Activated naive CD8-positive, alpha-beta T cell treated with anti-CD3 and anti-CD28 coated beads, Interleukin-2, amount 50 U/mL, for 24 hours (primary cell): ENCODE data around the gene SDF4.

Experiments used
- ATAC-seq: fragments of 150-1000 bp; cut with Tn5 transposase; one replicate; pipeline ENCODE4 v1.10.0; 2021
- DNase-seq: peaks from one replicate; pipeline ENCODE4 v3.0.0; 2021
- H3K27ac Mint-ChIP-seq: one replicate; pipeline ENCODE4 v1.8.0; 2021; ENCODE audit warnings: mild to moderate bottlenecking, mixed read lengths
- H3K27me3 Mint-ChIP-seq: one replicate; pipeline ENCODE4 v1.8.0; 2021; ENCODE audit warnings: mixed read lengths
- H3K36me3 Mint-ChIP-seq: one replicate; pipeline ENCODE4 v1.8.0; 2021; ENCODE audit warnings: low read depth, mixed read lengths
- H3K4me1 Mint-ChIP-seq: one replicate; pipeline ENCODE4 v1.8.0; 2021; ENCODE audit warnings: mixed read lengths
- H3K4me3 Mint-ChIP-seq: one replicate; pipeline ENCODE4 v1.8.0; 2021; ENCODE audit warnings: mild to moderate bottlenecking, moderate library complexity, mixed read lengths
- H3K9me3 Mint-ChIP-seq: one replicate; pipeline ENCODE4 v1.8.0; 2021; ENCODE audit warnings: mixed read lengths

SDF4 gene

GRCh38 chr1:1267488-1268283, 35.9 kb upstream of the SDF4 start:
- ATAC-seq (no peak), DNase-seq (no peak)
- Mint-ChIP-seq H3K36me3 (peaks cover 33% of the 10 kb centered on the region), H3K27me3 (no peaks in the 10 kb centered on the region), H3K9me3 (no peaks in the 10 kb centered on the region), H3K4me3 (no peak overlapping the region), H3K27ac (no peak overlapping the region), H3K4me1 (peaks cover 33% of the 10 kb centered on the region)

DNA sequence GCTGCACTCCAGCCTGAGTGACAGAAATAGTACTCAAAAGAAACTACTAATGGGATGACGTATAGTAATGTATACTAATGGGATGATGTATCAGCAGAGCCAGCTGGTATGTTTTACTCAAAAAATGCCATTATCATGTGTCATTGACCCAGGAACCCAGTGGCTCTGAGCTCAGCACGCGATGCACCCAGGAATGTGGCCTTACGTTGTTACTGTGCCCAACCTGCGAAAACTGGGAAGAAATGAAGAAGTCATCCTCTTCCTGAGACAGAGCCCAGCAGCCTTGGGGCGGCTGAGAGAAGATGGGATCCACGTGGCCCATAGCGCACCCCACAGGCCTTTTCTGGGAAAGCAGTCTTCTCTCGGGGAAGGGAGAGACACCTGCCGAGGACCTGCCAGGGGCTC, 33.1 kb upstream of the SDF4 start:
- no peaks in the 10 kb centered on the region for H3K27me3 Mint-ChIP-seq
- DNase-seq = no peak
- no peak for ATAC-seq
- peaks cover 8% of the 10 kb centered on the region for H3K4me1 Mint-ChIP-seq
- peaks cover 28% of the 10 kb centered on the region for H3K36me3 Mint-ChIP-seq
- H3K4me3 Mint-ChIP-seq = no peak overlapping the region
- H3K27ac Mint-ChIP-seq = no peak overlapping the region
- no peaks in the 10 kb centered on the region for H3K9me3 Mint-ChIP-seq

DNA sequence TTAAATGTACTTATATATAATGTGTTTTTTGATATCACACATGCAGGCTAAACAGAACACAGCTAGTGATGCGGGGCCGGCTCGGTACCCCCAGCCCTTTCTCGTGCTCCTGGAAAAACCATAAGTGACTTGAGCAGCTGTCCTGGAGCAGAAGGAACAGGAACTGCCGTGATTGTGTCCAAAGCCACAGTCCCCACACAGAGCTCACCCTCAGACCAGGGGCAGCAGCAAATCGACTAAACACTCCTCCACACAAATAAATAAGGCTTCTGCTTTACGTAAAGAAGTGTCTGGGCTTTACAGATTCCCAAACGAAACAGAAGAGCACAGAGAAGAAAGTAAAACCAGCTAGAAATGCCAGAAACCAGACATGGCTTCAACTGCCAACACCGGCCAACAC, 32.2 kb upstream of the SDF4 start:
- Mint-ChIP-seq H3K36me3 (peaks cover 30% of the 10 kb centered on the region), H3K27me3 (no peaks in the 10 kb centered on the region), H3K4me1 (peaks cover 5% of the 10 kb centered on the region), H3K4me3 (no peak overlapping the region), H3K9me3 (no peaks in the 10 kb centered on the region), H3K27ac (no peak overlapping the region)
- no peak for ATAC-seq
- DNase-seq = no peak

- Mint-ChIP-seq H3K36me3 (peaks cover 34% of the 10 kb centered on the region), H3K4me1 (peaks cover 2% of the 10 kb centered on the region), H3K27ac (no peak overlapping the region), H3K27me3 (no peaks in the 10 kb centered on the region), H3K4me3 (no peak overlapping the region), H3K9me3 (no peaks in the 10 kb centered on the region)
- DNase-seq = no peak
- no peak for ATAC-seq
Observed at GRCh38 chr1:1262758-1263157, 31.0 kb upstream of the SDF4 start.

- Mint-ChIP-seq H3K27ac (no peak overlapping the region), H3K27me3 (no peaks in the 10 kb centered on the region), H3K9me3 (no peaks in the 10 kb centered on the region), H3K4me3 (no peak overlapping the region), H3K36me3 (peaks cover 34% of the 10 kb centered on the region), H3K4me1 (peaks cover 2% of the 10 kb centered on the region)
- no peak for ATAC-seq
- no peak for DNase-seq
Observed at GRCh38 chr1:1262071-1262470, 30.3 kb upstream of the SDF4 start.

DNA sequence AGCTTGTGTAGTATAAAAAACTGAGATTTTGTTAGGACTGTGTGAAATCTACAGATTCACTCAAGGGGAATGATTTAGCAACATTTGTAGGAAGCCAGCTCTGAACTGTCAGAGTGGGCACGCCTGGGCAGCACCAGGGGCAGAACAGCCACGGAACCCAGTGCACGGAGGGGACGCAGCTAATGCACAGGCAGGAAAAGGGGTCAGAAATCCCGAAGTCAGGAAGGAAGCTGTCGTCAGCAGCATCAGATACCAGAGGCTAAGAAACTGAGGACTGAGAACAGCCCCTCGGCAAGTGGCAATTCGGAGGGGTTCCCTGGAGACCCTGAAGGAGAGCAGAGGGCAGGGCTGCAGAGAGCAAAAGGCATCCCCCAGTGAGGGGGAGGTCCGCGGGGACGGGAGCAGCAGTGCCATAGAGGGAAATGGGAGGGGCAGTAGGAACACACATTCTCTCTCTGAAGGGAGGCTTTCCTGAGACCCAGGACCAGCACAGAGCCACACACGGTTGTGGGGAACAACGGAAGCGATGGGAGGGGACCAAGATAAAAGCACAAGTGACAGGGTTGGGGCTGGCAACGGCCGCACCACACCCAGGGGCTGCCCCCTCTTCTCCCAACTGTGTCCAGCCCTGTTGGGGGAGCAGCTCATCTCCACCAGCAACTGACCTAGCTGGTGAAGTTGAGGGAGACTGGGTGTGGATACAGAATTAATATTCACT, 29.2 kb upstream of the SDF4 start:
- peak; percentile 8 for ATAC-seq
- Mint-ChIP-seq H3K4me1 (peaks cover 2% of the 10 kb centered on the region), H3K36me3 (peaks cover 37% of the 10 kb centered on the region), H3K27me3 (no peaks in the 10 kb centered on the region), H3K9me3 (no peaks in the 10 kb centered on the region), H3K27ac (peak overlapping the region; percentile 39), H3K4me3 (no peak overlapping the region)
- DNase-seq = no peak

GRCh38 chr1:1259951-1260600, 28.3 kb upstream of the SDF4 start:
- no peak for ATAC-seq
- Mint-ChIP-seq H3K27ac (peak overlapping the region; percentile 17), H3K9me3 (no peaks in the 10 kb centered on the region), H3K27me3 (no peaks in the 10 kb centered on the region), H3K4me3 (no peak overlapping the region), H3K4me1 (peaks cover 2% of the 10 kb centered on the region), H3K36me3 (peaks cover 34% of the 10 kb centered on the region)
- no peak for DNase-seq

- no peaks in the 10 kb centered on the region for H3K9me3 Mint-ChIP-seq
- H3K4me1 Mint-ChIP-seq = peaks cover 2% of the 10 kb centered on the region
- H3K27ac Mint-ChIP-seq = peak overlapping the region; percentile 17
- peaks cover 34% of the 10 kb centered on the region for H3K36me3 Mint-ChIP-seq
- no peak for ATAC-seq
- DNase-seq = no peak
- no peak overlapping the region for H3K4me3 Mint-ChIP-seq
- H3K27me3 Mint-ChIP-seq = no peaks in the 10 kb centered on the region
Observed at GRCh38 chr1:1259540-1259939, 27.7 kb upstream of the SDF4 start.

- Mint-ChIP-seq H3K36me3 (peaks cover 29% of the 10 kb centered on the region), H3K9me3 (no peaks in the 10 kb centered on the region), H3K27me3 (no peaks in the 10 kb centered on the region), H3K4me3 (no peak overlapping the region), H3K4me1 (peaks cover 2% of the 10 kb centered on the region), H3K27ac (no peak overlapping the region)
- no peak for ATAC-seq
- DNase-seq = no peak
Observed at GRCh38 chr1:1259119-1259488, 27.3 kb upstream of the SDF4 start.

- Mint-ChIP-seq H3K36me3 (peaks cover 31% of the 10 kb centered on the region), H3K4me3 (no peak overlapping the region), H3K27me3 (no peaks in the 10 kb centered on the region), H3K4me1 (peaks cover 2% of the 10 kb centered on the region), H3K27ac (no peak overlapping the region), H3K9me3 (no peaks in the 10 kb centered on the region)
- DNase-seq (no peak), ATAC-seq (no peak)
Observed at GRCh38 chr1:1256956-1257871, 25.4 kb upstream of the SDF4 start.

GRCh38 chr1:1255611-1256010, 23.8 kb upstream of the SDF4 start:
- no peaks in the 10 kb centered on the region for H3K27me3 Mint-ChIP-seq
- H3K4me1 Mint-ChIP-seq = peaks cover 7% of the 10 kb centered on the region
- peaks cover 31% of the 10 kb centered on the region for H3K36me3 Mint-ChIP-seq
- H3K4me3 Mint-ChIP-seq = no peak overlapping the region
- no peaks in the 10 kb centered on the region for H3K9me3 Mint-ChIP-seq
- no peak overlapping the region for H3K27ac Mint-ChIP-seq
- DNase-seq (no peak), ATAC-seq (no peak)

DNA sequence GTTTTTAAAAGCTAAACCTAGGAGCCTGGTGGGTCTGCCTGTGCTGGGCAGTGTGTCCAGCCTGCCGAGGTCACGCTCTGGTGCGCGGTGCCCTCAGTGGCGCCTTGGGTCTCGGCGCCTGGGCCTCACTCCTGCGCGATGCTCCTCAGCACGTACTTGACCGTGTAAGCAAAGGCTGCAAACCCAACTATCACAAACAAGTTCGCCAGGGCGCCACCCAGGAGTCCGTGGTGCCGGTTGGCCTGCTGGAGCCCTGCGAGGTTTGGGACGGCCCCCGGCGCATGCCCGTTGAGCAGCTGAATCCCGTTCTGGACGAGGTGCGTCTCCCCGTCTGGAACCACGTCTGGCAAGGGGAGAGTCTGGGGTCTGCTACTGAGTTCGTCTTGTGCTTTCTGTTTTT, 23.3 kb upstream of the SDF4 start:
- Mint-ChIP-seq H3K4me3 (no peak overlapping the region), H3K4me1 (peaks cover 12% of the 10 kb centered on the region), H3K27ac (no peak overlapping the region), H3K36me3 (peaks cover 31% of the 10 kb centered on the region), H3K27me3 (no peaks in the 10 kb centered on the region), H3K9me3 (no peaks in the 10 kb centered on the region)
- no peak for DNase-seq
- no peak for ATAC-seq

GRCh38 chr1:1254667-1254998, 22.8 kb upstream of the SDF4 start:
- H3K4me1 Mint-ChIP-seq = peaks cover 17% of the 10 kb centered on the region
- DNase-seq (no peak), ATAC-seq (no peak)
- peaks cover 26% of the 10 kb centered on the region for H3K36me3 Mint-ChIP-seq
- H3K27me3 Mint-ChIP-seq = no peaks in the 10 kb centered on the region
- no peak overlapping the region for H3K27ac Mint-ChIP-seq
- no peaks in the 10 kb centered on the region for H3K9me3 Mint-ChIP-seq
- H3K4me3 Mint-ChIP-seq = no peak overlapping the region

DNA sequence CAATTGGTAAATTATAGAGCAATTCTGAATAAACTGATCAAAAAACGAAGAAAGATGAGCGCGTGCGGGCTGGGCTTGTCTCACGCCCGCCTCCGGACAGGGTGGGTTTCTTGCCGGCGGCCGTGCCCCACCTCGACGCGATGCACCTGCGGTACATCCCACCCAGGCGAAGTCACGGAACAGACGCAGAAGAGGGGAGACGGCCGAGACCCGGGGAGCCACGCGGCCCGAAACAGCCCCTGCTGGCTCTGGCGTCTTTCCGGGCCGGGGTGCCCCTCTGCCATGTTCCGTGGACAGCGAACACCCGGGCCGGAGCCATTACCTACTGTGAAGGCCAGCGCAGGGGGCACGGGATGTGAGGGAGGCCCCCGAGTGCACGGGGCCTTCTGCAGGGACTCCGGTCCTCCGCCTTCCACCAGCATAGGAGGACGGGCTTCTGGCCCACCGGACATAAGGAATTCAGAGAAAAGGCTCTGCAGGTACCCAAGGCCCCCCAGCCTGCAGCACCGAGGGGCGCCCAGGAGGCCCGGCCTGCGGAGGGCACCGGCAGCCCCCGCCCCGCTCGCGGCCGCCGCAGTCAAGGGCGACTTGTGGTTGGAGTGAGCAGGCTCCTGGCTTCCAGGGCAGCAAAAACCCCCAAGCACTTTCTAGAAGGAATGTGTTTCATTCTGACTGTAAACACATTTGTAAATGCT, 22.3 kb upstream of the SDF4 start:
- H3K36me3 Mint-ChIP-seq = peaks cover 26% of the 10 kb centered on the region
- no peak overlapping the region for H3K27ac Mint-ChIP-seq
- DNase-seq (no peak), ATAC-seq (no peak)
- peaks cover 18% of the 10 kb centered on the region for H3K4me1 Mint-ChIP-seq
- no peak overlapping the region for H3K4me3 Mint-ChIP-seq
- H3K27me3 Mint-ChIP-seq = no peaks in the 10 kb centered on the region
- H3K9me3 Mint-ChIP-seq = no peaks in the 10 kb centered on the region
